Ecto neural progenitor cell (in vitro differentiated cells): ENCODE measurements around the gene CST5.
"Not testable (repeated sequence)": the region's sequence is repeated elsewhere in the genome, so short reads cannot be mapped to it uniquely, and the experiment has no call there.

Experiments used
- DNase-seq: peaks from one replicate; pipeline ENCODE4 v3.0.0-alpha.2; 2018; ENCODE audit warnings: low spot score

The CST5 gene

GRCh38 chr20:23841693-23842092 lies 37.9 kb downstream of the CST5 start:
- no peak for DNase-seq

GRCh38 chr20:23835716-23836115 lies 43.8 kb downstream of the CST5 start:
- DNase-seq: no peak

- no peak for DNase-seq
Observed at GRCh38 chr20:23832775-23833513, 46.6 kb downstream of the CST5 start.

- DNase-seq: not testable (repeated sequence)
Observed at GRCh38 chr20:23831961-23832360, 47.6 kb downstream of the CST5 start.

GRCh38 chr20:23826541-23827021 lies 53.0 kb downstream of the CST5 start, which contains the start of gene CST2:
TSS of gene CST2 (minus strand) at chr20:23826729. CDS start at chr20:23826660, 69 bp downstream.
- DNase-seq: peak; percentile 60
